OCI-LY7 (cell line): ENCODE results near the gene THBD.

ENCODE experiments used
- CTCF ChIP-seq: fragments of 200-600 bp; sonication (generic); conservative IDR thresholded peaks from 2 replicates; pipeline ENCODE4 v1.5.1; 2014; ENCODE audit warnings: mild to moderate bottlenecking, antibody characterized with exemption, low read length, moderate library complexity, mixed read lengths
- EZH2phosphoT487 ChIP-seq: fragments of 200-600 bp; sonication (generic); IDR thresholded peaks from 2 replicates; pipeline ENCODE4 v1.6.1; 2018; ENCODE audit warnings: low read depth, borderline replicate concordance, mild to moderate bottlenecking, mixed run types, antibody characterized with exemption, low read length, moderate library complexity, mixed read lengths

DNA sequence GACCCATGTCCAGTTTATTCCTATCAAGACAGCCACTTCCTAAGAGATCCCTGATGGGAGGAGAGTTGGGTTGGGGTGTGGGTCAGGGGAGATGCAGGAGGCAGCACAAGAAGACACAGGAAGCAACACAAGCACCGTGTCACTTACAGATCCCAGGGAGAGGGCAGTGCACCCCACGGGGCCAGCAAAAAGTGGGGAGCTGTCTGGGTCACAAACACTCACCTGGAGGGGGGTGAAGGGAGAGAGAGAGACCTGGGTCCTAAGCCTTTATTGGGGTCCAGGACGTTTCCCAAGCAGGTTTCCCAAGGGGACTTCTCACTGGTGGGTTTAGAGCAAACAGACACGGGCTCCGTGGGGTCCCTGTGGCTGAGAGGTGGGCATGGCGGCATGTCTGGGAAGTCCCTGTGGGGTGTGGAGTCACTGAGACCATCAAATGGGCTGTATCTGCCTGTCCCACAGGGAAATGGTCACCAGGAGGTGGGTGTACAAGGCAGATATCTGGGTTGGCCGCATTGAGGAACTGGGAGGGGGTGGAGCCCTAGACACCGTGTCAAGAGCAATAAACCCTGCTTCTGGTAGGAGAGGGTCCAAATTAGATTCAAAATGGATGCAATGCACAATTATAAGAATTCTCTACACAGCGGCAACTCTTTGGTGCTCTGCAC lies 38.2 kb upstream of the THBD start:
- TF ChIP-seq CTCF (no peak), EZH2phosphoT487 (no peak)
